AG09309 (cell line): Measurements from ENCODE around the gene C16orf95.

Experiments
- DNase-seq: peaks from one replicate; pipeline ENCODE4 v3.0.0-alpha.2; 2010; ENCODE audit warnings: low read depth
- H3K4me3 ChIP-seq: 2 replicates; pipeline ENCODE4 v1.5.1; 2011; ENCODE audit warnings: mild to moderate bottlenecking, low read depth, low read length, moderate library complexity; ENCODE audit not compliant: control insufficient read depth
- TF ChIP-seq, protein P1 (sequence below): IDR thresholded peaks from 2 replicates; pipeline ENCODE4 v1.5.1; 2011; ENCODE audit warnings: mild to moderate bottlenecking, low read depth, low read length, inconsistent platforms; ENCODE audit not compliant: insufficient read depth, control insufficient read depth; ENCODE audit errors: missing control alignments

Gene C16orf95

GRCh38 chr16:87361916-87362619, 44.9 kb upstream of the C16orf95 start:
- TF ChIP-seq, protein P1, sequence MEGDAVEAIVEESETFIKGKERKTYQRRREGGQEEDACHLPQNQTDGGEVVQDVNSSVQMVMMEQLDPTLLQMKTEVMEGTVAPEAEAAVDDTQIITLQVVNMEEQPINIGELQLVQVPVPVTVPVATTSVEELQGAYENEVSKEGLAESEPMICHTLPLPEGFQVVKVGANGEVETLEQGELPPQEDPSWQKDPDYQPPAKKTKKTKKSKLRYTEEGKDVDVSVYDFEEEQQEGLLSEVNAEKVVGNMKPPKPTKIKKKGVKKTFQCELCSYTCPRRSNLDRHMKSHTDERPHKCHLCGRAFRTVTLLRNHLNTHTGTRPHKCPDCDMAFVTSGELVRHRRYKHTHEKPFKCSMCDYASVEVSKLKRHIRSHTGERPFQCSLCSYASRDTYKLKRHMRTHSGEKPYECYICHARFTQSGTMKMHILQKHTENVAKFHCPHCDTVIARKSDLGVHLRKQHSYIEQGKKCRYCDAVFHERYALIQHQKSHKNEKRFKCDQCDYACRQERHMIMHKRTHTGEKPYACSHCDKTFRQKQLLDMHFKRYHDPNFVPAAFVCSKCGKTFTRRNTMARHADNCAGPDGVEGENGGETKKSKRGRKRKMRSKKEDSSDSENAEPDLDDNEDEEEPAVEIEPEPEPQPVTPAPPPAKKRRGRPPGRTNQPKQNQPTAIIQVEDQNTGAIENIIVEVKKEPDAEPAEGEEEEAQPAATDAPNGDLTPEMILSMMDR = no peak
- no peak for DNase-seq

DNA sequence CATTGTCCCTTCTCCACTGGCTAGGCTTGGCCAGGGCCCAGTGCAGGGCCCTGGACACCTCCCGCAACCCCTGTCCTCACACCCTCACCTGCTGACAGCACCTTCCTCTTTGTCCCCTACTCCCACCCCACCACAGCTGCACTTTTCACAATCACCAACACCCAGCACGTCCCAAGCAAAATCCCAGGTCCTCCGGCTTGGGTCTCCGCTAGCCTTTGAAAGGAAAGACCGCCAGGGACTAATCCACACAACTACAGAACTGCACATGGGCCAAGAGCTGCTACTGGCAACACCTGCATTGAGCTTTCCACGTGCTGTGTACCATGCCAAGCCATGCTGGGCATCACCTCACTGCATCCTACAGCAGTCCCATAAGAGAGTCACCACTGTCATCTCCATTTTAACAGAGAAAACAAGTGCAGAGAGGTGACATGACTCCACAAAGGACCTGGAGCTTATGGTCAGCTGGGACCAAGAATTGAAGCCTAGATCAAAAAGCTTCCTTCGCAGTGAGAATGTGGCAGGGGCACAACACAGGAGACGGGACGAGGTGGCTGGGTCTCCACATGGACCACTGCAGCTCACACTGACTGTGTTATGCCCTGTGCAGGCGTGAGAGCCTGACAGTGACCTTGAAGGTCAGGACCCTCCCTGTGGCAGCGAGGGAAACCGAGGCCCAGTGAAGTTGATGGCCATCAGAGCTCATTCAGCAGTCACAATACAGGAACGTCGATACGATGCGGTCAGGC, 43.8 kb upstream of the C16orf95 start:
- TF ChIP-seq, protein P1 = no peak
- DNase-seq = no peak
- no peak overlapping the region for H3K4me3 ChIP-seq

More at GRCh38 chr16:87361916-87362619, 44.9 kb upstream of the C16orf95 start:
- H3K4me3 ChIP-seq = no peak overlapping the region

DNA sequence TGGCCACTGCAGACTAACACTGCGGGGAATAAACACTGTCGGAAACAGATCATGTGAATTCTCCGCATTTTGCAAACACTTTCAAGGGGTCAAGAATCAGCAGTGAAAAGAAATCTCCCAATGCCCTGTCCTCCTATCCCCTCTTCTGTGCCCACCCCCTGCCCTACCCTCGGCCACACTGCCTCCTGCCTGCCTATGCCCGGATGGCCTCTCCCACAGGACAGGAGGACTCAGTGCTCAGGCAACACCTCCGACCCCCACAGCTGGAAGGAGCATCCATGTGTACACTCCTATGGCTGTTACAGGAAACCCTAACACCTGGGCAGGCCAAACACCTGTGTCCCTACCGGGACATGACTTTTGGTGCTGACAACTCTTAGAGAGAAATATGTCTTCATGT, 41.9 kb upstream of the C16orf95 start:
- TF ChIP-seq, protein P1 = no peak
- H3K4me3 ChIP-seq = no peak overlapping the region
- no peak for DNase-seq

- TF ChIP-seq, protein P1 = no peak
- DNase-seq = no peak
- H3K4me3 ChIP-seq = no peak overlapping the region
These were observed 41.5 kb upstream of the C16orf95 start for GRCh38 chr16:87358696-87359095.

DNA sequence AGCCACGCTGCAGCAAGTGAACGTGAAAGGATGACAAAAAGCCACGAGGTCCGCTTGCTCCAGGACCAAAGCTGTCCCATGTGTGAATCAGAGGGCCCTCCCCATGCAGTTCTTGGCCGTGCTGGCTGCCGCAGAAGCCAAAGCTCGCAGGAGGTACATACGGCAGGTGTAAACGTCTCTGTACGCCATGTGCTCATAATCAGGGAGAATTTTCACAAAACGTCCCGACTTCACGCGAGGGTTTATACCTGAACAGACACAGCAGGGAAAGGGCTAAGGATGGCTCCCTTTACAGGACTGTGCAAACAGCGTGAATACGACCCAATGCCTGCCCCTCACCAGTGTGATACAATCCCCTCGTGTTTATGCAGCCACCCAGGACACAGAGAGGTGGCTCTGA, 41.1 kb upstream of the C16orf95 start:
- DNase-seq = no peak

DNA sequence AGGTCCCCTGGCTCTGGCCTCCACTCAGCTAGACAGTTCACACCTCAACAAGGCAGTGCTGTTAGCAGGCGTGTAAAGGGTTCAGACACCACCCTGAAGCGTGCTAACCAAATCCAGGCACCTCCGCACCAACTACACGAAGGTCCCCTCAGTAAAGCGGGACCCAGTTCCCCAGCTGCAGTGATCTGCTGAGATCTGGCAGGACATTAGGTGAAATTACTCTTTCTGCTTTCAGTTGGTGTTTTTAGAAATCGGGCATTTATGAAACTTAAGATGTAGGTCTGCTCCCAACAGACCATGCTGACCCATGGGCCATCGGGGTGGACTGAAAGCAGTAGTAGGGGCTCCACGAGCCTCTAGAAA, 39.3 kb upstream of the C16orf95 start:
- no peak overlapping the region for H3K4me3 ChIP-seq
- TF ChIP-seq, protein P1 = no peak
- no peak for DNase-seq

More for the DNA sequence above, 41.1 kb upstream of the C16orf95 start:
- H3K4me3 ChIP-seq = no peak overlapping the region
- TF ChIP-seq, protein P1 = no peak
